Panc1 (cell line): Measurements from ENCODE around the gene CCDC158.

Experiments used
- POLR2AphosphoS5 ChIP-seq: IDR thresholded peaks from 2 replicates; pipeline ENCODE4 v1.6.1; 2012; ENCODE audit warnings: mild to moderate bottlenecking, low read depth, low read length, moderate library complexity
- SIN3A ChIP-seq: IDR thresholded peaks from 2 replicates; pipeline ENCODE4 v1.6.1; 2012; ENCODE audit warnings: low read depth, mild to moderate bottlenecking, low read length, moderate library complexity, borderline replicate concordance; ENCODE audit not compliant: insufficient read depth
- TF ChIP-seq, protein P1 (sequence below): fragments of 450-650 bp; IDR thresholded peaks from 2 replicates; pipeline ENCODE4 v1.5.1; 2017; ENCODE audit warnings: mild to moderate bottlenecking

DNA sequence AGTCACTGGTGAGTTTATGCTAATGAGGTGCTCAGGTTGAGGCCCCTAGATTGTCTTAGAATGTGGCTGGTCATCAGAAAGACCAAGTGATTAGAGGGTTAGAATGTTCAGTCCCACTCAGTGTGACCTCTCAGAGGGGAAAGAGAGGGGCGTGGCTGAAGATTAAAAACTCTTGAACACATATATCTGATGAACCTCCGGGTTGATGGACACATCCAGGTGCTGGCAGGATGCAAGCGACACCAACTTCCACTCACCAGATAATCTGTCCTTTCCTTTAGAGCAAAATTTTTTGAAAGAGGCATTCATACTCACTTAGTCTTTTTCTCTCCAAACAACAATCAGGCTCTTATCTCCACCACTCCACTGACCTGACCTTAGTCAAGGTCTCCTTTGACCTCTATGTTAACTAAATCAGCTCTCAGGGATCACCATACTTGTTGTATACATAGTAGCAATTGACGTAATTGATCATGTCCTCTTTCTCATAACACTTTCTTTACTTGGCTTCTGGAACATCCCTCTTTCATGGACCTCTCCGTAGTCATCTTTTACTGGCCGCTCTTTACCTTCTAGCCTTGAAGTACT, 155.2 kb downstream of the CCDC158 start:
- TF ChIP-seq, protein P1, sequence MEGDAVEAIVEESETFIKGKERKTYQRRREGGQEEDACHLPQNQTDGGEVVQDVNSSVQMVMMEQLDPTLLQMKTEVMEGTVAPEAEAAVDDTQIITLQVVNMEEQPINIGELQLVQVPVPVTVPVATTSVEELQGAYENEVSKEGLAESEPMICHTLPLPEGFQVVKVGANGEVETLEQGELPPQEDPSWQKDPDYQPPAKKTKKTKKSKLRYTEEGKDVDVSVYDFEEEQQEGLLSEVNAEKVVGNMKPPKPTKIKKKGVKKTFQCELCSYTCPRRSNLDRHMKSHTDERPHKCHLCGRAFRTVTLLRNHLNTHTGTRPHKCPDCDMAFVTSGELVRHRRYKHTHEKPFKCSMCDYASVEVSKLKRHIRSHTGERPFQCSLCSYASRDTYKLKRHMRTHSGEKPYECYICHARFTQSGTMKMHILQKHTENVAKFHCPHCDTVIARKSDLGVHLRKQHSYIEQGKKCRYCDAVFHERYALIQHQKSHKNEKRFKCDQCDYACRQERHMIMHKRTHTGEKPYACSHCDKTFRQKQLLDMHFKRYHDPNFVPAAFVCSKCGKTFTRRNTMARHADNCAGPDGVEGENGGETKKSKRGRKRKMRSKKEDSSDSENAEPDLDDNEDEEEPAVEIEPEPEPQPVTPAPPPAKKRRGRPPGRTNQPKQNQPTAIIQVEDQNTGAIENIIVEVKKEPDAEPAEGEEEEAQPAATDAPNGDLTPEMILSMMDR, result no peak
- TF ChIP-seq POLR2AphosphoS5 (no peak), SIN3A (no peak)
